MCF 10A (cell line): ENCODE data around the gene MSLN. TPM values are rescaled to one million over a fixed set of nuclear protein-coding genes. Genes with fewer than 3 reads are reported as not detected.

Experiments
- BruUV-seq: library from RNA; stranded (reverse); fragments of 400-500 nt; replicated peaks from 2 replicates; lab custom pipeline; 2021; lab: Mats Ljungman, UMichigan
- CTCF ChIA-PET: fragments of 300-600 bp; sonication (Branson Sonifier 250); formaldehyde crosslinking; extraction: SDS; loops from one replicate; lab custom pipeline; 2021; ENCODE audit warnings: antibody characterized with exemption, inconsistent platforms; lab: Yijun Ruan, JAX
- POLR2A ChIA-PET: fragments of 300-600, 350-650 bp; sonication (Branson Sonifier 250); formaldehyde crosslinking; extraction: SDS; loops from one replicate; lab custom pipeline; 2020; ENCODE audit warnings: antibody characterized with exemption, inconsistent platforms; lab: Yijun Ruan, JAX
- DNase-seq: peaks from one replicate; pipeline ENCODE4 v3.0.0-alpha.2; 2018; ENCODE audit not compliant: unreplicated experiment
- H3K27ac Mint-ChIP-seq: one replicate; pipeline ENCODE4 v1.8.0; 2022; ENCODE audit warnings: mild to moderate bottlenecking, low read depth, mixed read lengths; ENCODE audit not compliant: unreplicated experiment
- H3K27me3 Mint-ChIP-seq: one replicate; pipeline ENCODE4 v1.8.0; 2022; ENCODE audit warnings: mixed read lengths; ENCODE audit not compliant: insufficient read depth, unreplicated experiment
- H3K36me3 Mint-ChIP-seq: one replicate; pipeline ENCODE4 v1.8.0; 2022; ENCODE audit warnings: mild to moderate bottlenecking, moderate library complexity, mixed read lengths; ENCODE audit not compliant: insufficient read depth, unreplicated experiment
- H3K4me1 Mint-ChIP-seq: one replicate; pipeline ENCODE4 v1.8.0; 2022; ENCODE audit warnings: mixed read lengths; ENCODE audit not compliant: insufficient read depth, unreplicated experiment
- H3K4me3 Mint-ChIP-seq: one replicate; pipeline ENCODE4 v1.8.0; 2022; ENCODE audit warnings: mild to moderate bottlenecking, moderate library complexity, mixed read lengths; ENCODE audit not compliant: unreplicated experiment
- H3K9me3 Mint-ChIP-seq: one replicate; pipeline ENCODE4 v1.8.0; 2022; ENCODE audit warnings: mixed read lengths; ENCODE audit not compliant: unreplicated experiment
- CTCF ChIP-seq: fragments of 200-600 bp; IDR thresholded peaks from one replicate; pipeline ENCODE4 v1.8.0; 2022; ENCODE audit warnings: antibody characterized with exemption, mild to moderate bottlenecking; ENCODE audit not compliant: unreplicated experiment
- intact Hi-C: fragments of 100-400 bp; cut with micrococcal nuclease; formaldehyde crosslinking; loops from 2 replicates; pipeline ENCODE4 v1.14.1; 2022
- total RNA-seq: library from RNA; stranded (reverse); gene quantifications from 2 replicates; pipeline ENCODE4 v1.2.3, GENCODE V29; 2022

Gene MSLN
- total RNA-seq, 1 experiment from 2014 or later: 25.2 TPM

GRCh38 chr16:766820-767640 is 6.5 kb downstream of the MSLN start:
- H3K4me1 Mint-ChIP-seq: no peaks in the 10 kb centered on the region
- no TSS peak for BruUV-seq
- H3K27me3 Mint-ChIP-seq: no peaks in the 10 kb centered on the region
- H3K27ac Mint-ChIP-seq: no peak overlapping the region
- H3K4me3 Mint-ChIP-seq: no peak overlapping the region
- H3K36me3 Mint-ChIP-seq: no peaks in the 10 kb centered on the region
- no peaks in the 10 kb centered on the region for H3K9me3 Mint-ChIP-seq
- DNase-seq: no peak
- no peak for TF ChIP-seq CTCF
- intact Hi-C loops: no loop called here
- POLR2A ChIA-PET: no interaction called here
- CTCF ChIA-PET: no interaction called here

GRCh38 chr16:767743-768235 is 7.3 kb downstream of the MSLN start:
- no peaks in the 10 kb centered on the region for H3K4me1 Mint-ChIP-seq
- no peak overlapping the region for H3K27ac Mint-ChIP-seq
- no peak for TF ChIP-seq CTCF
- no TSS peak for BruUV-seq
- DNase-seq: no peak
- POLR2A ChIA-PET: no interaction called here
- H3K9me3 Mint-ChIP-seq: no peaks in the 10 kb centered on the region
- CTCF ChIA-PET: no interaction called here
- H3K36me3 Mint-ChIP-seq: no peaks in the 10 kb centered on the region
- no peaks in the 10 kb centered on the region for H3K27me3 Mint-ChIP-seq
- intact Hi-C loops: no loop called here
- H3K4me3 Mint-ChIP-seq: no peak overlapping the region

- no peak overlapping the region for H3K4me3 Mint-ChIP-seq
- no peak for DNase-seq
- no peaks in the 10 kb centered on the region for H3K4me1 Mint-ChIP-seq
- no peak for TF ChIP-seq CTCF
- no peak overlapping the region for H3K27ac Mint-ChIP-seq
- no peaks in the 10 kb centered on the region for H3K9me3 Mint-ChIP-seq
- no TSS peak for BruUV-seq
- H3K27me3 Mint-ChIP-seq: no peaks in the 10 kb centered on the region
- POLR2A ChIA-PET: interaction anchor here (0.6 kb wide), 1 partner anchor 42 kb away, joined by 4 read pairs; the partner anchor contains the start of gene CCDC78
- no peaks in the 10 kb centered on the region for H3K36me3 Mint-ChIP-seq
- CTCF ChIA-PET: no interaction called here
- intact Hi-C loops: no loop called here
These were observed 7.9 kb downstream of the MSLN start for GRCh38 chr16:768428-768827.

GRCh38 chr16:769184-769784 is 8.8 kb downstream of the MSLN start:
- H3K36me3 Mint-ChIP-seq: no peaks in the 10 kb centered on the region
- no peak overlapping the region for H3K4me3 Mint-ChIP-seq
- no peak for TF ChIP-seq CTCF
- ChIA-PET CTCF (interaction anchor here (0.7 to 0.8 kb wide), 2 partner anchors 8 to 10 kb away, joined by 4 to 5 read pairs; no protein-coding TSS in a partner anchor), POLR2A (interaction anchor here (1.2 kb wide), 1 partner anchor 8 kb away, joined by 3 read pairs; no protein-coding TSS in a partner anchor)
- no peaks in the 10 kb centered on the region for H3K27me3 Mint-ChIP-seq
- intact Hi-C loops: no loop called here
- no TSS peak for BruUV-seq
- no peak for DNase-seq
- H3K9me3 Mint-ChIP-seq: no peaks in the 10 kb centered on the region
- no peak overlapping the region for H3K27ac Mint-ChIP-seq
- no peaks in the 10 kb centered on the region for H3K4me1 Mint-ChIP-seq
